Measurements from ENCODE around the gene CAMTA1.

- TF ChIP-seq CTCF (conservative IDR thresholded peaks at IDR 0.05; ENCODE audit: low read depth, low read length) (no peak), EZH2 (IDR thresholded peaks at IDR 0.05; ENCODE audit: borderline replicate concordance, low read depth, low read length, poor library complexity, severe bottlenecking) (no peak)
Measured at GRCh38 chr1:7385471-7386225, 600.4 kb downstream of the CAMTA1 start.

Data from A673 (cell line).